CD4-positive, alpha-beta T cell treated with Interleukin-6 at 100 ng/mL for 8 hours (primary cell): Measurements from ENCODE around the gene CIZ1.
A peak's percentile ranks its signal among the peaks of the same experiment; 100 is the strongest.

ENCODE experiments used
- DNase-seq: peaks from one replicate; pipeline ENCODE4 v3.0.0-alpha.2; 2020; ENCODE audit warnings: mixed read lengths, low spot score

The CIZ1 gene

GRCh38 chr9:128214571-128215490 is 23.5 kb upstream of the CIZ1 start:
- no peak for DNase-seq

GRCh38 chr9:128213746-128214497 is 22.6 kb upstream of the CIZ1 start:
- no peak for DNase-seq

GRCh38 chr9:128211981-128212281 is 20.6 kb upstream of the CIZ1 start:
- DNase-seq: no peak

- no peak for DNase-seq
Observed at GRCh38 chr9:128211186-128211980, 20.0 kb upstream of the CIZ1 start.

GRCh38 chr9:128208946-128209669 is 17.7 kb upstream of the CIZ1 start:
- no peak for DNase-seq

GRCh38 chr9:128208386-128208785 is 17.0 kb upstream of the CIZ1 start:
- no peak for DNase-seq

GRCh38 chr9:128206916-128207910 is 15.8 kb upstream of the CIZ1 start:
- no peak for DNase-seq

- DNase-seq: no peak
Observed at GRCh38 chr9:128206484-128206883, 15.1 kb upstream of the CIZ1 start.

GRCh38 chr9:128205296-128205944 is 14.0 kb upstream of the CIZ1 start:
- no peak for DNase-seq

- DNase-seq: no peak
Observed at GRCh38 chr9:128204858-128205257, 13.5 kb upstream of the CIZ1 start.

GRCh38 chr9:128203707-128204551 is 12.6 kb upstream of the CIZ1 start:
- no peak for DNase-seq

- peak; percentile 61 for DNase-seq
Observed at GRCh38 chr9:128203024-128203706, 11.8 kb upstream of the CIZ1 start, which contains the start of gene DNM1. Gene DNM1 (plus strand): TSS chr9:128203379. CDS start chr9:128203471, 92 bp downstream.

- DNase-seq: no peak
Observed at GRCh38 chr9:128202648-128203023, 11.3 kb upstream of the CIZ1 start.

GRCh38 chr9:128201441-128202369 is 10.3 kb upstream of the CIZ1 start:
- DNase-seq: no peak

- no peak for DNase-seq
Observed at GRCh38 chr9:128193469-128194096, 2.2 kb upstream of the CIZ1 start.

GRCh38 chr9:128192601-128193371 is 1.4 kb upstream of the CIZ1 start:
- peak; percentile 50 for DNase-seq
